OCI-LY1 (cell line): ENCODE measurements around the gene NT5DC2.

Source experiments
- H2AFZ ChIP-seq: fragments of 200-600 bp; sonication (generic), shearing (Covaris generic); 2 replicates; pipeline ENCODE4 v1.6.0; 2014; ENCODE audit warnings: antibody characterized with exemption, mild to moderate bottlenecking, low read length
- H3F3A ChIP-seq: fragments of 200-600 bp; sonication (generic), shearing (Covaris generic); 2 replicates; pipeline ENCODE4 v1.6.0; 2014; ENCODE audit warnings: mild to moderate bottlenecking, antibody characterized with exemption, low read length, moderate library complexity; ENCODE audit not compliant: insufficient read depth
- H3K27ac ChIP-seq: fragments of 200-600 bp; sonication (generic); 2 replicates; pipeline ENCODE4 v1.5.1; 2014; ENCODE audit warnings: low read length, mixed run types, mild to moderate bottlenecking, low read depth; ENCODE audit not compliant: poor library complexity, severe bottlenecking
- H3K27me3 ChIP-seq: fragments of 200-600 bp; sonication (generic); 2 replicates; pipeline ENCODE4 v1.6.0; 2014; ENCODE audit warnings: antibody characterized with exemption, mild to moderate bottlenecking, low read length, moderate library complexity; ENCODE audit not compliant: insufficient read depth
- H3K36me3 ChIP-seq: fragments of 200-600 bp; sonication (generic); 2 replicates; pipeline ENCODE4 v1.6.1; 2014; ENCODE audit warnings: mild to moderate bottlenecking, antibody characterized with exemption, low read length, moderate library complexity, mixed read lengths; ENCODE audit not compliant: insufficient read depth
- H3K4me1 ChIP-seq: fragments of 200-600 bp; sonication (generic); 2 replicates; pipeline ENCODE4 v1.5.1; 2014; ENCODE audit warnings: mild to moderate bottlenecking, low read length, moderate library complexity; ENCODE audit not compliant: insufficient read depth, severe bottlenecking
- H3K4me2 ChIP-seq: fragments of 200-600 bp; sonication (generic), shearing (Covaris generic); 2 replicates; pipeline ENCODE4 v1.6.1; 2014; ENCODE audit warnings: low read length
- H3K4me3 ChIP-seq: fragments of 200-600 bp; sonication (generic); 2 replicates; pipeline ENCODE4 v1.5.1; 2014; ENCODE audit warnings: low read length, low read depth, mild to moderate bottlenecking, mixed read lengths; ENCODE audit not compliant: poor library complexity, severe bottlenecking
- H3K79me2 ChIP-seq: fragments of 200-600 bp; shearing (Covaris generic); 2 replicates; pipeline ENCODE4 v1.6.1; 2016; ENCODE audit warnings: mixed run types, low read length, mixed read lengths; ENCODE audit not compliant: insufficient read depth
- H3K9ac ChIP-seq: fragments of 200-600 bp; sonication (generic), shearing (Covaris generic); 2 replicates; pipeline ENCODE4 v1.6.1; 2014; ENCODE audit warnings: mild to moderate bottlenecking, low read length, mixed read lengths
- H3K9me2 ChIP-seq: fragments of 200-600 bp; sonication (generic), shearing (Covaris generic); 2 replicates; pipeline ENCODE4 v1.6.1; 2014; ENCODE audit warnings: low read depth, mild to moderate bottlenecking, low read length, mixed read lengths
- H3K9me3 ChIP-seq: fragments of 200-600 bp; shearing (Covaris generic); 2 replicates; pipeline ENCODE4 v1.6.1; 2014; ENCODE audit warnings: low read length, mixed read lengths
- H4K20me1 ChIP-seq: fragments of 200-600 bp; sonication (generic), shearing (Covaris generic); 2 replicates; pipeline ENCODE4 v1.6.0; 2016; ENCODE audit warnings: mild to moderate bottlenecking, low read length; ENCODE audit not compliant: insufficient read depth
- CTCF ChIP-seq: fragments of 200-600 bp; sonication (generic), shearing (Covaris generic); IDR thresholded peaks from 2 replicates; pipeline ENCODE4 v1.5.1; 2017; ENCODE audit warnings: mild to moderate bottlenecking, antibody characterized with exemption, low read length, moderate library complexity, mixed read lengths
- EZH2 ChIP-seq: fragments of 200-600 bp; sonication (generic), shearing (Covaris generic); IDR thresholded peaks from 2 replicates; pipeline ENCODE4 v1.8.0; 2017; ENCODE audit warnings: borderline replicate concordance, mixed run types, mild to moderate bottlenecking, antibody characterized with exemption, low read length, moderate library complexity, mixed read lengths

The NT5DC2 gene

GRCh38 chr3:52529376-52530333 is 4.0 kb downstream of the NT5DC2 start:
- no peak overlapping the region for H3K4me3 ChIP-seq
- no peaks in the 10 kb centered on the region for H4K20me1 ChIP-seq
- no peaks in the 10 kb centered on the region for H3K9me3 ChIP-seq
- peaks cover 24% of the 10 kb centered on the region for H3K4me1 ChIP-seq
- no peaks in the 10 kb centered on the region for H3K9me2 ChIP-seq
- no peaks in the 10 kb centered on the region for H3K79me2 ChIP-seq
- H3K36me3 ChIP-seq, result peaks cover 37% of the 10 kb centered on the region
- no peak for TF ChIP-seq CTCF
- TF ChIP-seq EZH2, result no peak
- no peak overlapping the region for H3K4me2 ChIP-seq
- no peak overlapping the region for H3K9ac ChIP-seq
- no peak overlapping the region for H2AFZ ChIP-seq
- H3F3A ChIP-seq, result peaks cover 3% of the 10 kb centered on the region; the same call in 1 of the 2 replicates
- H3K27ac ChIP-seq, result no peak overlapping the region
- no peaks in the 10 kb centered on the region for H3K27me3 ChIP-seq

- peaks cover 17% of the 10 kb centered on the region for H3K4me1 ChIP-seq
- H3K27ac ChIP-seq, result no peak overlapping the region
- no peak overlapping the region for H3K4me3 ChIP-seq
- no peak overlapping the region for H3K4me2 ChIP-seq
- TF ChIP-seq EZH2 (no peak), CTCF (no peak)
- no peak overlapping the region for H3K9ac ChIP-seq
- H2AFZ ChIP-seq, result no peak overlapping the region
- H3K36me3 ChIP-seq, result peaks cover 46% of the 10 kb centered on the region
- H3K9me3 ChIP-seq, result no peaks in the 10 kb centered on the region
- no peaks in the 10 kb centered on the region for H4K20me1 ChIP-seq
- H3K27me3 ChIP-seq, result no peaks in the 10 kb centered on the region
- H3K79me2 ChIP-seq, result no peaks in the 10 kb centered on the region
- H3K9me2 ChIP-seq, result no peaks in the 10 kb centered on the region
- H3F3A ChIP-seq, result no peaks in the 10 kb centered on the region
These were observed 4.9 kb downstream of the NT5DC2 start for GRCh38 chr3:52528586-52529375.

DNA sequence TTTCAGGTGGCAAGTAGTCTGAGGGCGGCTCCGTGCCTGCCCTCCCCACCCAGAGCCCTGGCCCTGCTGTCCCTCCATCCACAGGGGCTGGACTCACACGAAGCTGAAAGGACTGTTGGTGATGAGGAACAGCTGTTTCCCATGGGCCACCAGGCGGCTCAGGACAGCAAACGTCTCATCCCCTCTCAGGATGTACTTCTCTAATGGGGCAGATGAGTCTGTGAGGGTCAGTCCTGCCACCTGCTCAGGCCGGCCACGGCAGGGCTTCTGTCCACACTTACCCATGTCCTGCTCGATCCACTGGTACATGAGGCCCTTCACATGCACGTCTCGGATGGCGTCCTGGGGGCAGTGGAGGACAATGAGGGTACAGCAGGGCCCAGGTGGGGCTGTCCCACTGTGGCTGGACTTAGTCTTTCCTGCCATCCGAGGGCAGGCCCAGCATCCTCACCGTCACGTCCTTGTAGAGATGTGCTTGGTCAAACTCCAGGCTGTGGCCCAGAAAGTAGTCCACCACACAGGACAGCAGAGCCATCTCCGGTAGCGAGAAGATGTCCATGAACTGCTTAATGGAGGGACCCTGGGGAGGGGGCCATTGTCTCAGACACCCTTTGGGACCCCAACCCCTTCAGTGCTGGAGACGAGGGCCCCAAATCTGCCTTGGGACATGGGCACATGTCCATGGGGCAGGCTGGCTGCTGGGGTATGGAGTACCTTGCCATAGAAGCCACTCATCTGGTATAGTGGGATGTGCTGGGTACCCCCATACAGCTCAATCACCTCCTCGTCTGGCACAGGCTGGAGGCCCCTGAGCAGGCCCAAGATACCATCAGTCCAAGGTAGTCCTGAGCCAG is 5.7 kb downstream of the NT5DC2 start:
- H3K27me3 ChIP-seq, result no peaks in the 10 kb centered on the region
- H3K4me3 ChIP-seq, result no peak overlapping the region
- no peaks in the 10 kb centered on the region for H3K9me2 ChIP-seq
- no peaks in the 10 kb centered on the region for H3K79me2 ChIP-seq
- no peak overlapping the region for H3K27ac ChIP-seq
- no peak for TF ChIP-seq CTCF
- no peak for TF ChIP-seq EZH2
- H3K4me2 ChIP-seq, result no peak overlapping the region
- no peaks in the 10 kb centered on the region for H3F3A ChIP-seq
- H2AFZ ChIP-seq, result no peak overlapping the region
- H3K9me3 ChIP-seq, result no peaks in the 10 kb centered on the region
- no peak overlapping the region for H3K9ac ChIP-seq
- peaks cover 17% of the 10 kb centered on the region for H3K4me1 ChIP-seq
- H3K36me3 ChIP-seq, result peaks cover 47% of the 10 kb centered on the region
- H4K20me1 ChIP-seq, result no peaks in the 10 kb centered on the region
